Ovary (tissue), 9 donors: Measurements from ENCODE around the gene PKP2. TPM values are rescaled to one million over a fixed set of nuclear protein-coding genes. Genes with fewer than 3 reads are reported as not detected.

Experiments
- DNase-seq, 5 donors: peaks; one replicate each; pipeline ENCODE4 v3.0.0-alpha.2; 2019 to 2020
- H3K27ac ChIP-seq, 2 donors: fragments of 200-600 bp; one replicate each; pipeline versions ENCODE4 v1.5.1 to v1.8.0; 2019 to 2022
- H3K27me3 ChIP-seq: fragments of 200-600 bp; one replicate; pipeline ENCODE4 v1.8.0; 2022
- H3K36me3 ChIP-seq: fragments of 200-600 bp; sonication (generic); one replicate; pipeline ENCODE4 v1.5.1; 2019
- H3K4me1 ChIP-seq: one replicate; pipeline ENCODE4 v1.8.1; 2013; ENCODE audit warnings: mild to moderate bottlenecking, moderate library complexity; ENCODE audit not compliant: insufficient read depth
- H3K4me3 ChIP-seq: fragments of 200-600 bp; sonication (generic); one replicate; pipeline ENCODE4 v1.5.1; 2017
- H3K9me3 ChIP-seq, 2 donors: fragments of 200-600 bp in 1 of 2; sonication (generic) in 1 of 2; one replicate each; pipeline versions ENCODE4 v1.5.1 to v1.8.1; 2013 to 2019; ENCODE audit warnings: mild to moderate bottlenecking in 1 of 2, moderate library complexity in 1 of 2
- EP300 ChIP-seq: sonication (generic); formaldehyde crosslinking; IDR thresholded peaks from one replicate; pipeline ENCODE4 v1.6.1; 2017; ENCODE audit warnings: antibody characterized with exemption
- POLR2A ChIP-seq: fragments of 450-650 bp; IDR thresholded peaks from one replicate; pipeline ENCODE4 v1.6.1; 2017; ENCODE audit warnings: antibody characterized with exemption, mild to moderate bottlenecking, moderate library complexity
- WGBS, 3 donors: extraction: QIAGEN DNeasy Blood & Tissue Kit in 1 of 3; methylation state at CpG; one replicate each; pipeline versions ENCODE4 v1.1.5 to v1.1.7; 2013 to 2017; 5-methylcytosine and 5-hydroxymethylcytosine counted together
- intact Hi-C, 4 donors: fragments of 100-400 bp; cut with DNase I; formaldehyde crosslinking; loops; one replicate each; pipeline versions ENCODE4 v1.11.0 to v1.15.1; 2022 to 2023
- polyA plus RNA-seq, 2 donors: library from polyadenylated mRNA; stranded (reverse); fragments of 200-250 nt in 1 of 2; fragments of 350-450 nt in 1 of 2; fragmentation: Illumina TruSeq in 1 of 2; extraction: RNeasy Lipid Tissue Mini Kit (QIAGEN cat#74804) in 1 of 2; gene quantifications; one replicate each; pipeline ENCODE4 v1.2.3, GENCODE V29; 2013 to 2014
- total RNA-seq, 7 donors: library from RNA; depleted of rRNA in 2 of 7; stranded (reverse); fragments of >200 nt in 2 of 7; fragmentation: NEBNext Ultra II Directional in 3 of 7; extraction: Animal tissue kit (Norgen Biotek cat#: 25700) in 3 of 7; gene quantifications; one replicate each; pipeline versions ENCODE4 v1.1.0 to v1.2.4, GENCODE V29; 2016 to 2023
- TF ChIP-seq, protein P1 (sequence below), 3 donors: fragments of 450-650 bp in 2 of 3; fragments of 200-600 bp in 1 of 3; IDR thresholded peaks; one replicate each; pipeline versions ENCODE4 v1.5.1 to v1.8.0; 2016 to 2022; ENCODE audit warnings: antibody characterized with exemption in 3 of 3, mild to moderate bottlenecking in 1 of 3
- donor health status: DM: no; HTN: no; CAD: no; lungs with moderate emphysema.
- donor health status: DM: no; HTN: no; CAD: no.
- donor health status: Bipolar disorder and iron deficiency.
- donor health status: DM: yes; HTN: yes; CAD: no.
- donor health status: DM: no; HTN: no; CAD: no.
- donor health status: DM: yes; HTN: yes; CAD: no.

The PKP2 gene
- total and polyA plus RNA-seq, 9 donors, result 7.4 to 124 (median 26.9) TPM

DNA sequence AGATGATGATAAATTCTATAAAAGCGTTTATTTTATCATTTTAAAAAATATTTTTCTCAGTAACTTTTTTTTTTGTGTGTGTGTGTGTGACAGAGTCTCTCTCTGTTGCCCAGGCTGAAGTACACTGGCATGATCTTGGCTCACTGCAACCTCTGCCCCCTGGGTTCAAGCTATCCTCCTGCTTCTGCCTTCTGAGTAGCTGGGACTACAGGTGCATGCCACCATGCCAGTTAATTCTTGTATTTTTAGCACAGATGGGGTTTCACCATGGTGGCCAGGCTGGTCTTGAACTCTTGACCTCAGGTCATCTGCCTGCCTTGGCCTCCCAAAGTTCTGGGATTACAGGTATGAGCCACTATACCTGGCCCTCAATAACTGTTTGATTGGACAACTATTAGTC, 37.2 kb downstream of the PKP2 start:
- no peak overlapping the region for H3K27ac ChIP-seq
- H3K9me3 ChIP-seq, result no peaks in the 10 kb centered on the region
- WGBS, 3 donors, result 75 to 81% (median 76%) methylated on average over 1 of the region's 1 CpG
- no peaks in the 10 kb centered on the region for H3K27me3 ChIP-seq
- intact Hi-C loops, result no loop called here
- H3K4me3 ChIP-seq, result no peak overlapping the region
- H3K36me3 ChIP-seq, result no peaks in the 10 kb centered on the region
- TF ChIP-seq EP300 (no peak), POLR2A (no peak)
- TF ChIP-seq, protein P1, sequence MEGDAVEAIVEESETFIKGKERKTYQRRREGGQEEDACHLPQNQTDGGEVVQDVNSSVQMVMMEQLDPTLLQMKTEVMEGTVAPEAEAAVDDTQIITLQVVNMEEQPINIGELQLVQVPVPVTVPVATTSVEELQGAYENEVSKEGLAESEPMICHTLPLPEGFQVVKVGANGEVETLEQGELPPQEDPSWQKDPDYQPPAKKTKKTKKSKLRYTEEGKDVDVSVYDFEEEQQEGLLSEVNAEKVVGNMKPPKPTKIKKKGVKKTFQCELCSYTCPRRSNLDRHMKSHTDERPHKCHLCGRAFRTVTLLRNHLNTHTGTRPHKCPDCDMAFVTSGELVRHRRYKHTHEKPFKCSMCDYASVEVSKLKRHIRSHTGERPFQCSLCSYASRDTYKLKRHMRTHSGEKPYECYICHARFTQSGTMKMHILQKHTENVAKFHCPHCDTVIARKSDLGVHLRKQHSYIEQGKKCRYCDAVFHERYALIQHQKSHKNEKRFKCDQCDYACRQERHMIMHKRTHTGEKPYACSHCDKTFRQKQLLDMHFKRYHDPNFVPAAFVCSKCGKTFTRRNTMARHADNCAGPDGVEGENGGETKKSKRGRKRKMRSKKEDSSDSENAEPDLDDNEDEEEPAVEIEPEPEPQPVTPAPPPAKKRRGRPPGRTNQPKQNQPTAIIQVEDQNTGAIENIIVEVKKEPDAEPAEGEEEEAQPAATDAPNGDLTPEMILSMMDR (IDR thresholded peaks at IDR 0.05), result no peak
- no peak for DNase-seq
- H3K4me1 ChIP-seq, result no peaks in the 10 kb centered on the region

- H3K27ac ChIP-seq, result no peak overlapping the region
- no peak for TF ChIP-seq POLR2A
- TF ChIP-seq, protein P1 (IDR thresholded peaks at IDR 0.05), result no peak
- TF ChIP-seq EP300, result no peak
- intact Hi-C loops, result no loop called here
- WGBS, 3 donors, result 79 to 94% (median 91%) methylated on average over 1 of the region's 1 CpG
- H3K4me1 ChIP-seq, result no peaks in the 10 kb centered on the region
- H3K9me3 ChIP-seq, result no peaks in the 10 kb centered on the region
- no peak for DNase-seq
- no peak overlapping the region for H3K4me3 ChIP-seq
- H3K27me3 ChIP-seq, result no peaks in the 10 kb centered on the region
- no peaks in the 10 kb centered on the region for H3K36me3 ChIP-seq
Measured at GRCh38 chr12:32854716-32855115, 41.9 kb downstream of the PKP2 start.

- no peak overlapping the region for H3K4me3 ChIP-seq
- H3K36me3 ChIP-seq, result no peaks in the 10 kb centered on the region
- DNase-seq, result no peak
- no peaks in the 10 kb centered on the region for H3K9me3 ChIP-seq
- no peaks in the 10 kb centered on the region for H3K27me3 ChIP-seq
- intact Hi-C loops, result no loop called here
- 15 to 26% (median 25%) methylated on average over 4 of the region's 4 CpGs for WGBS, 3 donors
- H3K27ac ChIP-seq, result no peak overlapping the region
- TF ChIP-seq POLR2A (no peak), EP300 (no peak)
- TF ChIP-seq, protein P1 (IDR thresholded peaks at IDR 0.05), result no peak
- H3K4me1 ChIP-seq, result no peaks in the 10 kb centered on the region
Measured at GRCh38 chr12:32854097-32854496, 42.5 kb downstream of the PKP2 start.

GRCh38 chr12:32847287-32847686, 49.3 kb downstream of the PKP2 start:
- no peak overlapping the region for H3K4me3 ChIP-seq
- WGBS, 3 donors, result 92 to 96% (median 93%) methylated on average over 6 of the region's 6 CpGs
- H3K27me3 ChIP-seq, result no peaks in the 10 kb centered on the region
- TF ChIP-seq, protein P1 (IDR thresholded peaks at IDR 0.05), result no peak
- H3K4me1 ChIP-seq, result no peaks in the 10 kb centered on the region
- no peak overlapping the region for H3K27ac ChIP-seq
- no peaks in the 10 kb centered on the region for H3K9me3 ChIP-seq
- intact Hi-C loops, result no loop called here
- H3K36me3 ChIP-seq, result no peaks in the 10 kb centered on the region
- no peak for DNase-seq

GRCh38 chr12:32846053-32846452, 50.5 kb downstream of the PKP2 start:
- no peaks in the 10 kb centered on the region for H3K4me1 ChIP-seq
- H3K36me3 ChIP-seq, result no peaks in the 10 kb centered on the region
- H3K27me3 ChIP-seq, result no peaks in the 10 kb centered on the region
- no peak for DNase-seq
- no peaks in the 10 kb centered on the region for H3K9me3 ChIP-seq
- no peak for TF ChIP-seq POLR2A
- no peak overlapping the region for H3K27ac ChIP-seq
- 40 to 55% (median 41%) methylated on average over 6 of the region's 6 CpGs for WGBS, 3 donors
- intact Hi-C loops, result no loop called here
- no peak overlapping the region for H3K4me3 ChIP-seq
